ENCODE data around the gene ADARB1.

ADARB1 gene

DNA sequence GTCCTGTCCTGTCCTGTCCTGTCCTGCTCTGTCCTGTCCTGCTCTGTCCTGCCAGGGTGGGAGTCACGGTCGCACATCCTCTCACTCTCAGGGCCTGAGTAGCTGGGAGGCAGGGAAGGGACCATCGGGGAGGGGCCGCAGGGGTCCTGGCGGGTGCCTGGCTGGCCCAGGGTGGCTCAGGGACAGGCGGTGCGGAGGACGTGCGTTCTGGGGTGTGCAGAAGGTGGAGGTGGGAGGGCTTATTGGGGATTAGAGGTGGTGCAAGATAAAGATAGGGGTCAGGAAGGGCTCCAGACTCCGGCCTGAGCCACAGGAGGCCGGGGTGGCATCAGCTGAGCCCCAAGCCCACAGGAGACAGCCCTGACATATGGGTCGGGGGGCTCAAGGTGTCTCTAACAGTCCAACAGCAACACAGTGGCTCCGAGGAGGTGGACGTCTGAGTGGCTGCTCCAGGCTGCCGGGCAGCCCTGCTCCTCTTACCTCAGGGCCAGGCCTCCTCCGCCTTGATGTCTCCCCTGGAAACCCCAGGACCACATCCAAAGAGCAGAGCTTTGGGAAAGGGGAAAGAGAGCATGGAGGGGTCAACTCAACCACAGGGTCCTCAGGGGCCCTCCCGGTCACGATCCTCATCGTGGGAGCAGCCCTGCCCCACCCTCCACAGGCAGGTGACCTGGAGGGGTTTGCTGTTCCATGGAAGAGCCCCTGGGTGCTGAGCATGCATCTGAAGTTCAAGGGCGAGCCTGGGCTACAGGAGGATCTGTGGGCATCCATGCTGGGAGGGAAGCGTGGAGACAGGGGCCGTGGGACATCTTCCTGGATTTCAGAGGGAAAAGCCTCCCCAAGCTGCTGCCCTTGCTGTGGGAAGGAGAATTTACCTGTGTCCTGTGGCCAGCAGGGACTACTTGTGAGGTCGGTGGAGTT is 39.6 kb upstream of the ADARB1 start:
- TF ChIP-seq, protein P1, sequence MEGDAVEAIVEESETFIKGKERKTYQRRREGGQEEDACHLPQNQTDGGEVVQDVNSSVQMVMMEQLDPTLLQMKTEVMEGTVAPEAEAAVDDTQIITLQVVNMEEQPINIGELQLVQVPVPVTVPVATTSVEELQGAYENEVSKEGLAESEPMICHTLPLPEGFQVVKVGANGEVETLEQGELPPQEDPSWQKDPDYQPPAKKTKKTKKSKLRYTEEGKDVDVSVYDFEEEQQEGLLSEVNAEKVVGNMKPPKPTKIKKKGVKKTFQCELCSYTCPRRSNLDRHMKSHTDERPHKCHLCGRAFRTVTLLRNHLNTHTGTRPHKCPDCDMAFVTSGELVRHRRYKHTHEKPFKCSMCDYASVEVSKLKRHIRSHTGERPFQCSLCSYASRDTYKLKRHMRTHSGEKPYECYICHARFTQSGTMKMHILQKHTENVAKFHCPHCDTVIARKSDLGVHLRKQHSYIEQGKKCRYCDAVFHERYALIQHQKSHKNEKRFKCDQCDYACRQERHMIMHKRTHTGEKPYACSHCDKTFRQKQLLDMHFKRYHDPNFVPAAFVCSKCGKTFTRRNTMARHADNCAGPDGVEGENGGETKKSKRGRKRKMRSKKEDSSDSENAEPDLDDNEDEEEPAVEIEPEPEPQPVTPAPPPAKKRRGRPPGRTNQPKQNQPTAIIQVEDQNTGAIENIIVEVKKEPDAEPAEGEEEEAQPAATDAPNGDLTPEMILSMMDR (conservative IDR thresholded peaks at IDR 0.05; ENCODE audit: low read depth, low read length) = no peak
- no peak for DNase-seq (ENCODE audit: low read depth)
- no peak overlapping the region for H3K4me3 ChIP-seq (ENCODE audit: low read length)

DNA sequence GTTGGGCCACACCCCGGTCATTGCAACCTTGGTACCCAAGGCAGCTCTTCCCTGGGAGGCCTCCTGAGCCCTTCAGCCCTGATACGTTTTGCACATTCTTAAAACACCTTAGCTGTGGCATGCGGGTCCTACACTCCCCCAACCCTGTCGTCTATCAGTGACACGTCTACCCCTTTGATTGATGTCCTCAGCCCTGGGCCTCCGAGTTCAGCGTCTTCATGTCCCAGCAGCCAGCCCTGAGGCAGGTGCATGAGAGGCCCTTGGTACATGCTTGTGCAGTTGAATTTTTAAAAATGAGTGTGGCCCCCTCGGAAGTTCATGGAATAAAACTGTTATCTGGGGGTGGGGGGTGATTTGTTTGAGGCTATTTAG is 38.9 kb upstream of the ADARB1 start:
- TF ChIP-seq, protein P1 (conservative IDR thresholded peaks at IDR 0.05; ENCODE audit: low read depth, low read length) = no peak
- DNase-seq (ENCODE audit: low read depth) = no peak

GRCh38 chr21:45036630-45037029 is 37.8 kb upstream of the ADARB1 start:
- TF ChIP-seq, protein P1 (conservative IDR thresholded peaks at IDR 0.05; ENCODE audit: low read depth, low read length) = no peak
- no peak for DNase-seq (ENCODE audit: low read depth)

More for the DNA sequence above, 38.9 kb upstream of the ADARB1 start:
- H3K4me3 ChIP-seq (ENCODE audit: low read length) = no peak overlapping the region

GRCh38 chr21:45037986-45038385 is 36.4 kb upstream of the ADARB1 start:
- TF ChIP-seq, protein P1 (conservative IDR thresholded peaks at IDR 0.05; ENCODE audit: low read depth, low read length) = no peak
- no peak for DNase-seq (ENCODE audit: low read depth)
- H3K4me3 ChIP-seq (ENCODE audit: low read length) = no peak overlapping the region

More at GRCh38 chr21:45036630-45037029, 37.8 kb upstream of the ADARB1 start:
- H3K4me3 ChIP-seq (ENCODE audit: low read length) = no peak overlapping the region

GRCh38 chr21:45039317-45040156 is 34.8 kb upstream of the ADARB1 start:
- TF ChIP-seq, protein P1 (conservative IDR thresholded peaks at IDR 0.05; ENCODE audit: low read depth, low read length) = no peak
- DNase-seq (ENCODE audit: low read depth) = no peak
- H3K4me3 ChIP-seq (ENCODE audit: low read length) = no peak overlapping the region

DNA sequence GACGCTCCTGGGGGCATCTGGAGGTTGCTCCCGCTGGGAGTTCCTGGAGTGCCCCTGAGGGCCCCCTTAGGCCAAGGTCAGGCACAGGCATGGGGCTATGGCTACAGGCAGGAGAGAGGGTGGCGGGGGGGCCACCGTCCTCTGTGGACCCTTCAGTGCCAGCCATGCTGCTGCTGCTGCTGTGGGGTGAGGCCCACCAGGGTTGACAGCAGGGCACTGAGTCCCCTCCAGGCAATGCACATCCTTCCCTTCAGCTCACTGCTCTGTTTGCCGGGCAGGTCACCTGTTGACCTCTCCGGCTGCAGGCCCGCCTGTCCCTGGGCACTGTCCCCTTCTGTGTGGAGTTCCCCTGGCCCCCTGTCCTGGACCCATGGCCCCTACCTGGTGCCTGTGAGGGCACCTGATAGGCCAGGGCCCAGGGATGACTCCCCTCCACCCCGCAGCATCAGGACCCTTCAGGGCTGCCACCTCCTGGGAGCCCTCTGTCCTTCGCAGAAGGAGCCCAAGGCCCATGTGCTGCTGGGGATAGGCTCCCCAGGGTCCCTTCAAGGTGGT is 34.1 kb upstream of the ADARB1 start:
- no peak overlapping the region for H3K4me3 ChIP-seq (ENCODE audit: low read length)
- TF ChIP-seq, protein P1 (conservative IDR thresholded peaks at IDR 0.05; ENCODE audit: low read depth, low read length) = no peak

More for the DNA sequence above, 34.1 kb upstream of the ADARB1 start:
- no peak for DNase-seq (ENCODE audit: low read depth)
